OCI-LY3 (cell line): ENCODE measurements around the gene RBM20.
"Not testable (repeated sequence)": the region's sequence is repeated elsewhere in the genome, so short reads cannot be mapped to it uniquely, and the experiment has no call there.

ENCODE experiments used
- H2AFZ ChIP-seq: fragments of 200-600, 300-600 bp; shearing (Covaris generic); 2 replicates; pipeline ENCODE4 v1.6.0; 2014; ENCODE audit warnings: antibody characterized with exemption, low read depth, low read length
- H3K27ac ChIP-seq: fragments of 200-600, 300-600 bp; sonication (generic); 2 replicates; pipeline ENCODE4 v1.5.1; 2014; ENCODE audit warnings: mild to moderate bottlenecking, low read length, moderate library complexity, mixed read lengths
- H3K27me3 ChIP-seq: fragments of 200-600, 300-600 bp; sonication (generic); 2 replicates; pipeline ENCODE4 v1.6.1; 2014; ENCODE audit warnings: low read depth, low read length, mixed read lengths
- H3K36me3 ChIP-seq: fragments of 200-600, 300-600 bp; sonication (generic); replicated peaks from 2 replicates; pipeline ENCODE3; 2014; ENCODE audit warnings: low read depth, low read length, mixed read lengths
- H3K4me1 ChIP-seq: fragments of 300-600, 200-600 bp; sonication (generic); 2 replicates; pipeline ENCODE4 v1.6.1; 2014; ENCODE audit warnings: low read length, mixed read lengths
- H3K4me2 ChIP-seq: fragments of 200-600, 300-600 bp; sonication (generic); 2 replicates; pipeline ENCODE4 v1.6.1; 2014; ENCODE audit warnings: low read length, mixed read lengths
- H3K4me3 ChIP-seq: fragments of 300-600, 200-600 bp; sonication (generic); 2 replicates; pipeline ENCODE4 v1.5.1; 2014; ENCODE audit warnings: antibody characterized with exemption, mild to moderate bottlenecking, low read length, moderate library complexity
- H3K79me2 ChIP-seq: fragments of 300-600, 200-600 bp; shearing (Covaris generic); 2 replicates; pipeline ENCODE4 v1.6.1; 2014; ENCODE audit warnings: mild to moderate bottlenecking, low read length, mixed read lengths
- H3K9ac ChIP-seq: fragments of 300-600, 200-600 bp; shearing (Covaris generic); 2 replicates; pipeline ENCODE4 v1.6.0; 2014; ENCODE audit warnings: mild to moderate bottlenecking, low read length, moderate library complexity
- H3K9me3 ChIP-seq: fragments of 200-600, 300-600 bp; shearing (Covaris generic); 2 replicates; pipeline ENCODE4 v1.6.1; 2014; ENCODE audit warnings: low read length, mixed read lengths; ENCODE audit not compliant: insufficient read depth
- H4K20me1 ChIP-seq: fragments of 200-600, 300-600 bp; sonication (generic); 2 replicates; pipeline ENCODE4 v1.6.1; 2016; ENCODE audit warnings: low read length, mixed read lengths; ENCODE audit not compliant: insufficient read depth
- EZH2phosphoT487 ChIP-seq: fragments of 200-600 bp; shearing (Covaris generic); IDR thresholded peaks from 2 replicates; pipeline ENCODE4 v1.6.1; 2018; ENCODE audit warnings: antibody characterized with exemption, mixed run types, low read depth
- TF ChIP-seq, protein P1 (sequence below): fragments of 200-600, 300-600 bp; sonication (generic); IDR thresholded peaks from 2 replicates; pipeline ENCODE4 v1.5.1; 2014; ENCODE audit warnings: antibody characterized with exemption, low read length, low read depth

The RBM20 gene

DNA sequence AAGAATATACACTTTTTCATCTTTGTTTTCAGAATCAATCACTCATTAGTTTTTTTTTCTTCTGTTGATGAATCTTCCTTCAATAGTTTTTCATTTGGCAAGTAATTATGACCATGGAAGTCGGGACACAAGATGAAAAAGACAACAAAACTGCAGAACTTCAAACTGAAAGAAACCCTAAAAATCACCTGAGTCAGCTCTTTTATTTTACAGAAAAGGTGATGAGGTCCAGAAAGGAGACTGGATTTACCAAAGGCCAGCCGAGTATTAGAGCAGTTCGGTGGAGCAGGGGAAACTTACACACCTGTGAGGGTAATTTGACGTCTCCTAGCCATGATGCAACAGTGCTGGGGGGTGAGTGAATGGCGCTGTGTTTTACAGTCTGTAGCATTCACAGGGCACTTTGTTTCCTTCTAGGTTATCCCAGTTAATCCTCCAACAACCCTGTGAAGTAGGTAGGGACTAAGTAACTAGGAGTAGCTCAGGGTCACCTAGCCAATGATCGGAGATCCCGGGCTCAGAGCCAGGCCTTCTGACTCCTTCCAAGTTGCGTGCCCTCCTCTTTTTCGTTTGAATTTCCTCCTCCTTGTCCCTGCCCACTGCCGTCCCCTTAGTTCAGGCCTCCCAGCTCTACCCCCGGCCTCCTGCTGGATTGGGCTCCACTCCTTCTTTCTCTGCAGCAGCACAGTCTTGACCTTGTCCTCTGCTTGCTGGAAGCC lies 14.0 kb downstream of the RBM20 start:
- Histone ChIP-seq H2AFZ (no peak overlapping the region), H3K4me2 (no peak overlapping the region), H3K9me3 (no peaks in the 10 kb centered on the region), H4K20me1 (no peaks in the 10 kb centered on the region), H3K4me3 (no peak overlapping the region), H3K4me1 (0 out of 2 replicates have a peak, but pooled peaks cover 3% of the 10 kb centered on the region), H3K9ac (no peak overlapping the region), H3K27ac (no peak overlapping the region), H3K36me3 (no peaks in the 10 kb centered on the region), H3K79me2 (no peaks in the 10 kb centered on the region), H3K27me3 (peaks cover 6% of the 10 kb centered on the region; the same call in 1 of the 2 replicates)
- TF ChIP-seq, protein P1, sequence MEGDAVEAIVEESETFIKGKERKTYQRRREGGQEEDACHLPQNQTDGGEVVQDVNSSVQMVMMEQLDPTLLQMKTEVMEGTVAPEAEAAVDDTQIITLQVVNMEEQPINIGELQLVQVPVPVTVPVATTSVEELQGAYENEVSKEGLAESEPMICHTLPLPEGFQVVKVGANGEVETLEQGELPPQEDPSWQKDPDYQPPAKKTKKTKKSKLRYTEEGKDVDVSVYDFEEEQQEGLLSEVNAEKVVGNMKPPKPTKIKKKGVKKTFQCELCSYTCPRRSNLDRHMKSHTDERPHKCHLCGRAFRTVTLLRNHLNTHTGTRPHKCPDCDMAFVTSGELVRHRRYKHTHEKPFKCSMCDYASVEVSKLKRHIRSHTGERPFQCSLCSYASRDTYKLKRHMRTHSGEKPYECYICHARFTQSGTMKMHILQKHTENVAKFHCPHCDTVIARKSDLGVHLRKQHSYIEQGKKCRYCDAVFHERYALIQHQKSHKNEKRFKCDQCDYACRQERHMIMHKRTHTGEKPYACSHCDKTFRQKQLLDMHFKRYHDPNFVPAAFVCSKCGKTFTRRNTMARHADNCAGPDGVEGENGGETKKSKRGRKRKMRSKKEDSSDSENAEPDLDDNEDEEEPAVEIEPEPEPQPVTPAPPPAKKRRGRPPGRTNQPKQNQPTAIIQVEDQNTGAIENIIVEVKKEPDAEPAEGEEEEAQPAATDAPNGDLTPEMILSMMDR = no peak
- TF ChIP-seq EZH2phosphoT487 = no peak

DNA sequence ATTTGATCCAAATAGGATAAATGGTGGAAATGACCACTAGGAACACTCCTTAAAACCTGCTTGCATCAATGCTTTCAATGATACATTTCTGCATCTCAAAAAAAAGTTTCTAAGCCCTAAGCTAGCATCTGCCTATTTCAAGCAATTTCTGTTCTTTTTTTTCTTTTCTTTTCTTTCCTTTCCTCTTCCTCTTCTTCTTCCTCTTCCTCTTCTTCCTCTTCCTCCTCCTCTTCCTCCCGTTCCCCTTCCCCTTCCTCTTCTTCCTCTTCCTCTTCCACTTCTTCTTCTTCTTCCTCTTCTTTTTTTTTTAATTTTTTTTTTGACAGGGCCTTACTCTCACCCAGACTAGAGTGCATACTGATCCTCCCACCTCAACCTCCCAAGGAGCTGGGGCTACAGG lies 15.4 kb downstream of the RBM20 start:
- Histone ChIP-seq H2AFZ (no peak overlapping the region), H3K4me1 (0 out of 2 replicates have a peak, but pooled peaks cover 3% of the 10 kb centered on the region), H3K4me3 (no peak overlapping the region), H3K27me3 (peaks cover under 1% of the 10 kb centered on the region; the same call in 1 of the 2 replicates), H3K4me2 (no peak overlapping the region), H3K9ac (no peak overlapping the region), H3K36me3 (no peaks in the 10 kb centered on the region), H4K20me1 (no peaks in the 10 kb centered on the region), H3K27ac (no peak overlapping the region), H3K79me2 (no peaks in the 10 kb centered on the region), H3K9me3 (no peaks in the 10 kb centered on the region)
- TF ChIP-seq EZH2phosphoT487 = no peak
- TF ChIP-seq, protein P1 = no peak

DNA sequence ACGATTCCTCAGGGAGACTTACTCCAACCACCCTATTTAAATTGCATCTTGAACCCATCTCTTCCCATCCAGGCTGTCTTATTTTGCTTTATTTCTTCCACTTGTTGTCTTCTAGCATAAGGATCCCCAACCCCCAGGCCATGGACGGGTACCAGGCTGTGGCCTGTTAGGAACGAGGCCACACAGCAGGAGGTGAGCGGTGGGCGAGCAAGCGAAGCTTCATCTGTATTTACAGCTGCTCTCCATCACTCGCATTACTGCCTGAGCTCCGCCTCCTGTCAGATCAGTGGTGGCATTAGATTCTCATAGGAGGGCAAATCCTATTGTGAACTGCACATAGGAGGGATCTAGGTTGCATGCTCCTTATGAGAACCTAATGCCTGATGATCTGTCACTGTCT lies 16.2 kb downstream of the RBM20 start:
- H3K27ac ChIP-seq, H3K79me2 ChIP-seq, H3K27me3 ChIP-seq, H3K9me3 ChIP-seq, H4K20me1 ChIP-seq, H3K4me1 ChIP-seq, H3K4me3 ChIP-seq, H3K36me3 ChIP-seq, H3K4me2 ChIP-seq, H2AFZ ChIP-seq, H3K9ac ChIP-seq: not testable (repeated sequence)

DNA sequence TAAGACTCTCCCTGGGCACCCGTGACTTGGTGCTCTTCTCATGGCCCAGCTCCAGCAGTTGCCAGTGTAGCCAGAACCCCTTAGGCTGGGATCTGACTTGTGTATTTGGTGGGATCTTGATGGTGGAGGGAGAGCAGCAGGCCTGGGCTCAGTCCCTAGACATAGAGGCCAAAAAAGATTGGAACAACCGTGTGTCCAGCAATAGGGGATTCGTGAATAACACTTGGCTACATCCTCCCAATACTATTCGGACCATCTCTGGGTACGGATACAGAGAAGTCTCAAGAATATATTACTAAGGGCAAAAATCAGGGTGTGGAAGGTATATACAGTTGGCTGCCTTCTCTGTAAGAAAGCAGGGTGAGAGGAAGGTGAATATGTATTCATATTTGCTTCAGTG lies 17.2 kb downstream of the RBM20 start:
- Histone ChIP-seq H2AFZ (no peak overlapping the region), H3K9me3 (no peaks in the 10 kb centered on the region), H3K79me2 (no peaks in the 10 kb centered on the region), H3K9ac (no peak overlapping the region), H3K36me3 (no peaks in the 10 kb centered on the region), H3K4me1 (0 out of 2 replicates have a peak, but pooled peaks cover 3% of the 10 kb centered on the region), H3K4me3 (no peak overlapping the region), H3K27me3 (no peaks in the 10 kb centered on the region), H3K4me2 (no peak overlapping the region), H3K27ac (no peak overlapping the region), H4K20me1 (no peaks in the 10 kb centered on the region)
- TF ChIP-seq, protein P1 = no peak
- TF ChIP-seq EZH2phosphoT487 = no peak
